Stimulated activated CD8-positive, alpha-beta memory T cell treated with anti-CD3 and anti-CD28 coated beads, Interleukin-12 subunit alpha, Interleukin-12 subunit beta, amount 100 ng/mL, for 24 hours (primary cell): Measurements from ENCODE around the gene FARS2.
"Not testable (repeated sequence)": the region's sequence is repeated elsewhere in the genome, so short reads cannot be mapped to it uniquely, and the experiment has no call there.

Experiments used
- DNase-seq: peaks from one replicate; pipeline ENCODE4 v3.0.0-alpha.2; 2020; ENCODE audit errors: extremely low read depth

FARS2 gene

DNA sequence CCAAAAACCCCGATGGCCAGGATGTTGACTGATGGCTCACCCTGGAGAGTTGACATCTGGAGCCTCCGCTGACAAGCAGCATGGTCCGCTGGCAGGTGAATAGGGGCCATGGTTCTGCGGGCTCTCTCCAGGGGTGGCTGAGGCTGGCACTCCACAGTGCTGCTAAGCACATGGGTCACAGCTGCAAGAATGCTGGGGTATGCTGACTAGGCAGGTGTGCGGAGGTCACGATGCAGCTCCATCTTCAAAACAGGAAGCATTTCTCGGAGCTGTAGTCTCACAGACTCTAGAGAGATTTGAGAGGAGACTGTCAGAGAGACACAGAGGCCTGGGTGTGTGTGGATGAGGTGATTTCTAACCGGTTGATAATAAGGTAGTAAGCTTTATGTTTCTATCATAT is 403.9 kb downstream of the FARS2 start:
- DNase-seq = no peak

DNA sequence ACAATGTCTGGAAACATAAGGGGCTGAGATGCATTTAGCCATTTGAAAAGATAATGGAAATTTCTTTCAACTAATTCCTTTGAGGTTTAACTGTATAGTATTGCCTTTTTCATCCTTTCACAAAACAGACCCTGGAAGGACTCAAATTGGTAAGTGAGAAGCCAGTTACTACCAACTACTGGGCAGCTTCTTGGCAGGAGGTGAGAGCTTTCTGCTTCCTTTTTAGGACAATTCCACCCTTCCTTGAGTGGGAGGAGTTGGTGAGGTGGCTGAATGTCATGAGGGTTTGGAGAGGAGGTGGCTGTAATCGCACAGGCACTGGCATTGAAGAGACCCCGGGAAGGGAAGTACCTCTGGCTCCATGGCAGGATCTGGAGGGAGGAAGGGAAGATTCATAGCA is 404.4 kb downstream of the FARS2 start:
- no peak for DNase-seq

DNA sequence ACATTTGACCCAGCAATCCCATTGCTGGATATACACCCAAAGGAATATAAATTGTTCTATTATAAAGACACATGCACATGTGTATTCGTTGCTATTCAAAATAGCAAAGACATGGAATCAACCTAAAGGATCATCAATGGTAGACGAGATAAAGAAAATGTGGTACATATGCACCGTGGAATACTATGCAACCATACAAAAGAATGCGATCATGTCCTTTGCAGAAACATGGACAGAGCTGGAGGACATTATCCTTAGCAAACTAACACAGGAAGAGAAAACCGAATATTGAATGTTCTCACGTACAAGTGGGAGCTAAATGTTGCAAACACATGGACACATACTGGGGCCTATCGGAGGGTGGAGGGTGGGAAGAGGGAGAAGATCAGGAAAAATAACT is 405.4 kb downstream of the FARS2 start:
- DNase-seq = no peak

DNA sequence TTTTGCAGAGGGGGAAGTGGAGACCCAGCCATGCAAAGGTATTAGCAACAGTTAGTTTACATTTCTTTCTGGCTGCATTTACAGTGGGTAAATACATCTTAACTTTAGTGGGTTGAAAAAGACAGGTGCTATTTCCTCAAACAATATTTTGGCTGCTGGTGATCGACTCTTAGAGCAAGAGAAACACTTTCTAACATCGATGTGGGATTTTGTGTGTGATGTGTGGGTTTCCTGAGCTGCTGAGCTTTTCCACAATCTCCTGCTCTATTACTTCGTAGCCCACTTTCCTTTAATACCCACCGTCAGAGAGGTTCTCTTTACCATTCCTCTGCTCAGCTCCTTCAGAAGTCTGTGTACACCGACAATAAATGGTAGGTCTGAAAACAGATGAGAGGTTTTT is 406.4 kb downstream of the FARS2 start:
- DNase-seq = no peak

DNA sequence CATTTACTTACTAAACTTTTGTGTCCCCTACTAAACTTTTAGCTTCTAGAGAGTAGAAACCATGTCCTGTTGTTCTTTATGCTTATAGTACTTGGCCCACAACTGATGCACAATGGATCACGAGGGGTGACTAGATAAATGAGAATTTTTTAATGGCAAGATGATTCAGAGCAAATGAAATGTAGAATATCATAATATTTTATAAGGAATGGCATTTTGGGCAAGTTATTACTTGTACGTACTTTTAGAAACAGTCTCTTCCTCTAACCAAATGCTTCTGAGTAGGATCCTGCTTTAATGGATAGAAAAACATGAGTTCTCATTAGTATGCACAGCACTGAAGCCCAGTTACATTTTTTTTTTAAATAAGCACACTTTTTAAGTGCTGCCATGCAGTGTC is 409.1 kb downstream of the FARS2 start:
- no peak for DNase-seq

DNA sequence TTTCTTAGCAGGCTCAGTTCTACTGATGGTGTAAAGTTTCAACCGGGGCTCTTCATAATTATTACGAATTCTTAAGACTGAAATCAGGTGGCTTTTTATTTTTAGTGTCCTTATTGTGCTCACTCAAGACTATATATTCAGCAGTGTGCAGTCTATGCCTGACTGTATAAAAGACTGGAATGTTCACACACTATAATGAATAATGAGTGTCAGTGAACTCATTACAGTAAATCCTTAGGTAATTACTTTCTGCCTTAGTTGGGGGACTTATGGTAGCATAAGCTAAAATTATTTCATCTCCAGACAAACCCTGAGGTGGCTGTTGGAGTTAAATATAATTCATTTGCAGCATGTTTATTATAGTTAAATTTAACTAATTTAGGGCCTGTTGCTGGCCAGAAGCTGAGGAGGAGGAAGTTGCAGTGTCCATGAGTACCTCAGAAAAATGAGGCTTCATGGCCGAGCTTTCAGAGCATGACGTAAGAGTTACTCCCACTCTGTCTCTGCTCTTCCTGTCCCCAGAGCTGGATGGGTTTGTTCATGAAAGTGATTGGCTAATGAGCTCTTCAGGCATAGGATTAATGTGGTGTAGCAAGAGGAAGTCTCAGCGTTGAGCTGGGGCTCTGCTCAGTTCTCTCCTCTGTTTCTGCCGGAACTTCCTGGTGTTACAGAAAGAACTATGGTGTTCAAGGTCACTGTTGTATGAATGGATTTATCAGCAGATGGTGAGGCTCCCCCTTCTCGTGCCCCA is 409.7 kb downstream of the FARS2 start:
- no peak for DNase-seq

DNA sequence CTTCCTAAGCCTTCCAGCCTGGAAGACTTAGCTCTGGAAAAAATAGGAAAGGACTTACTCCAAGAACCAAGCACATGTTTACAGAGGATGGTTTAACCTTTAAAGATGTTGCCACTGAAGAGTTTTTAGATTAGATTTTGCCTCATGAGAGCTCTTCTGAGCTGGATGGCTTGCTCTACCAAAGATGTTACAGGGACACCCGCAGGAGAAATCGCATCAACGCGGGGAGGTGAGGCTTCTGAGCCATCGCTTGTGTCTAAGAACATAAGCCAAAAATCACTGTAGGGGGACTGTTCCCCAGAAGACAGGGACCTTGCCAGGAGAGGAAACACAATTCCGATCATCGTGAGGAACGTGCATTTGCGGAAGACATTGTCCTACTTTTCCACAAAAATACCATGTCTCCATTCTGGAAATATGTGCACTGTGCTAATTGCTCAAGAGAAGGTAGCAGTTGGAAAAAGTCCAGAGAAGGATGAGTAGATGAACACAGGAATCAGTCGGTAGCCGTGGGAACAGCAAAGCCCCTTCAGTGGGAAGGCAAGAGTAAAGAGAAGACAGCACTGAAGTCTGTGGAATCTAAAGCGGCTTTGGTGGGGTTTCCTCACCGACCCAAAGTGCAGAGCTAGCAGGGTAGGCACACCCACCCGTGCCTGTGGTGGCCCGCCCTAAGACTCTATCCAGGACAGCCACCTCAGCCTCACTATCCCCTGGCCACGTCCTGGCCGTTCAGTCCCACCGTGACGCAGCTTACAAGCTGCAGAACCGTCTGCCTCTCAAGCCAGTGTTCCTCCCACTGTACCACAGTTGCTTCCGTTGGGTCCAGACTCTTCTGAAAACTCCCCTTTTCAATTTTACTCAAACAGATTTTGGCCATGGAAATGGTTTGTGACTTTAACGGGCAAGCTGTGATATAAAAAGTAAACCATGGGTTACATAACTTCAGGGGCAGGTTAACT is 410.6 kb downstream of the FARS2 start:
- no peak for DNase-seq

DNA sequence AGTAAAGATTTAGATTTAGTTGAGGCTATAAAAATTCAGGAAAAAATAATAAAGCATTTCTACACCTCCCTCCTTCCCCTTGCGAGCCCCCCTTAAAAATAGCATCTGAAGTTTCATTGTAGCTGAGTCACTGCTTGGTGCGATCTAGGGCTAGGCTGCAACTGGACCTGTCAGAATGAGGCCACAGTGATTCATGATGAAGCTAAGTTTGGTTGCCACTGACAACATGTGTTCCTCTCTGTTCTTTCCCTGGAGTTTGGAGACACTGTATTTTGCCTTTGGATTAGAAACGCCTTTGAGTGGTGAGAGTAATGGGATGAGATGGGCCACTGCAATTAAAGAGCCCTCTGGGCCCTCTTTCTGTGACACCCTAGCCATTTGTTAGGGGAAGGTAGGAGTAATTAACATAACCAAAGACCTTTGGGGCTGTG is 411.3 kb downstream of the FARS2 start:
- no peak for DNase-seq

DNA sequence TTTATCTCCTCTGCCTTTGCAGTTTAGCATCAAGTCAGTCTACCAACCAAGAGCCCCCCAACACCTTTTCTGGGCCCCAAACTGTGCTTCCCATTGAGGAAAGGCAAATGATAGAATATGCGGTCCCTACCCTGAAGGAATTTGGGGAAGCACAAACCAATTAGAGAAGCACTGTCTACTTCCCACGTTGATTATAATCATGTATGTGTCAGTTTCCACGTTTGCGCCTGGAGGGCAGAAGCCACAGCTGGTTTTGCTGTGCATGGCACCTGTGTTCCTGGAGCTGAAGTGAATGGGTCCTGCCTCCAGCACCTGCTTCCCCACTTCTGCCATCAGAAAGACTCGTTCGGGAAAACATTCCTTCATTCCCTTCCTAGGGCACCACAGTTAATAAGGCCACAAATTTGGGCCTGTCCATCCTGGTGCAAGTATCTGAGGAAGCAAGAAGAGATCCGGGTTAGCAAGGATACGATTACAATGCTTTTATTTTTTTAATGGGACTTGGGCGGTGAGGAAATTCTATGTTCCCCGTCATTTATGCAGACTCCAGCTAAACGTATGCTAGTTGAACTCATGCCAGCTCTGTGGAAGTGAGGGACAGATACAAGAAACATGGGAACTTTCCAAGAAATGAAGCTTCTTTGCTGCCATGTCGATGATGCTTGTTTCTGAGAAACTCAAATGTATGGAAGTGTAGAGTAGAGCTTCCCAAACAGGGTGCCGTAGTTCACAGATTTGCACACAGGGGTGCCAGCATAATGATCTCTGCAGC is 411.9 kb downstream of the FARS2 start:
- DNase-seq = no peak

DNA sequence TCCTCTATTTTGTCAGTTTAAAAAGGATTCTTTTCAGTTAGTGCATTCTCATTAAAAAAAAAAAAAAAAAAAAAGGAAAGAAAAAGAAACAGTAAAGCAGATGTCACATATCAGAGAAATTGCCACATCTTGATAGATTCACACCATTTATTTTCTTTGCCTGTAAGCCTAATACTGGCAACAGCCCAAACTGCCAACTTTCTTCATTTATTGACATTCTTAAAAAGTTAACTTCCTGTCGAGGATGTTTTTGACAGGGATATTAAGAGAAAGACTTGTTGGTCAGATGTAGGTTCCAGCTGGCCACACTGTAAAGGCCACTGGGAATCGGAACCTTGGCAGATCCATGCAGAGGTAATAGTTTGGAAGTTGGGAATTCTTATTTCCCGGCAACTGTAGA is 412.8 kb downstream of the FARS2 start:
- DNase-seq = no peak

DNA sequence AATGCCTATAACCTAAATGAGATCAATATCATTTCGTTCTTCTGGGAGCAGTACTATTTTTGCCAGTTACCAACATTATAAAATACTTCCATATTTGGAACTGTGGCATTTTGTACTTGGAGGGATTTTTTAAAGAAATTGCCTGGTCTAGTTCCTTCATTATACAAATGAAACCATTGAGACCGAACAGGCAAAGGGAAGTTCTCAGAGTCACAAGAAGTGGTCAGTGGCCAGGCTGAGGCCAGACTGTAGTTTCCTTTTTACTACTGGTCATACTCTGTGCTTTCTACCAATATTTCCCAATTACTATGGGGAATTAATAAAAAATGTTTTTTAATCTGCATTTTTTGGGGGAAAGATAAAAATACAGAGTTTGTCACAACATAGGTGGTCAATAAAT is 413.4 kb downstream of the FARS2 start:
- DNase-seq = no peak

DNA sequence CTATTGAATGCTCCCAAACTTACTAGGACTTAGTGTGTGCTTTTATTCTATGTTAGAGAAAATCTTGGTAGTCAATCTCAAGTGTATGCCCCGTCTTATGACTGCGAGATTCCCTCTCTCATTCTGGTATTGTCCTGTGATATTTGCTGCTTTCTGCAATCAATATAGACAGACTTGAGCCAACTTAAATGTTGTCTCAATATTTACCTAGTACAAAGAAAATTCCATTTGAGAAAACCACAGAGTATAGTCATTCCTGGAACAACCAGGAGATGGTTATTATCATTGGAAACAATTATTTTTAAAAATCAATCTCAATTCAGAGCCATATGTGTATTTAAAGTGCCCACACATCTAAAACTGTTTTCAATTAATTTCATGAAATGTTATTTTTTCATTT is 415.4 kb downstream of the FARS2 start:
- no peak for DNase-seq

DNA sequence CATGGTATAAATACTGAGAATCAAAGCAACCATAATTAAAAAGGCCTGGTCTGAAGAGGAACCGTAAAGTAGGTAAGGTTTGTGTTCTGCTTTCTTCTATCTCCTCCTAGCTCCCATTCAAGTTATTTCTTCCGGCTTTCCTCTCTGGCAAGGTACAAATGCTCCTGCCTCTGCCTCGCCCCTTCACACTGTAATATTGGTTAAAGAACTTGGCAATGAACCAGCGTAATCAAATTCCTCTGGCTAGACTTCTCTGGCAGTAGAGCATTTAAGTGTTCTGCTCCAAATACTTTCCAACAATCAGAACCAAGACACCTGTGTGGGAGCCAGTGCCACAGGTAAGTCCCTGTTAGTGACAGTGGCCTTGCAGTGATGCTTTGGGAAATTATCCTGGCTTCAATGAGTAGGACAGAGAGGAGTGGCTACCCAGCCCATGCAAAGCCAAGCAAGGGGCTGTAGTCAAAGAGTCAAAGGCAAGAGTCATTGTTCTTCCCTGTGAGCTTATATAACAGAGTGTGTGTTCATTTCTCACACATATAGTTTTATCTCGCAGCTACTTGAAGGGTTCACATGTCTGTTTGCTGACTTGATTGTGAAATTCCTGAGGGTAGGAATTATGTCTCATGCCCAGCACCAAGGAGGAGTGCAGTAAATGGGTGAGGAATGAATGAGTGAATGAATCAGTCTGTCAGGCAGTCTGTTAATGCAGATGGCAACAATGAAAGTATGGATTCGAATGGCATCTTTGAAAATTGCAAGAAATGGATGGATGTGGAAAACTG is 416.1 kb downstream of the FARS2 start:
- no peak for DNase-seq

DNA sequence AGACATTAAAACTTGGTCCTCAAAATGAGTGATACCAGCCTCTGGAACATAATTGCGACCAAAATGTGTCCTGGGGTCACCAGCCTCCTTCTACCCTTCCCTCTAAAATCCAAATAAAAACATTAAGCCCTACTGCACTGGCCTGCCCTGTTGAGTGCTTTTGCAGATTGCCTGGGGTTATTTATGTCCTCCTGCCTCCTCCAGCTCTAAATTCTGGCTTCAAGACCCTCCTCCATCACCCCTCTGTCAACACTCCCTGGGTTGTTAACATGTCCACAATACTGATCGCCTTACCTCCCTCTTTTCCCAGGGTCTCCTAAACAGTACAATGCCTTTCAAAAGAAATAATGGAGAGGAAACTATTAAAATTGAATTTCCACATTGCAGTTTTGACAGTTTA is 418.0 kb downstream of the FARS2 start:
- no peak for DNase-seq

DNA sequence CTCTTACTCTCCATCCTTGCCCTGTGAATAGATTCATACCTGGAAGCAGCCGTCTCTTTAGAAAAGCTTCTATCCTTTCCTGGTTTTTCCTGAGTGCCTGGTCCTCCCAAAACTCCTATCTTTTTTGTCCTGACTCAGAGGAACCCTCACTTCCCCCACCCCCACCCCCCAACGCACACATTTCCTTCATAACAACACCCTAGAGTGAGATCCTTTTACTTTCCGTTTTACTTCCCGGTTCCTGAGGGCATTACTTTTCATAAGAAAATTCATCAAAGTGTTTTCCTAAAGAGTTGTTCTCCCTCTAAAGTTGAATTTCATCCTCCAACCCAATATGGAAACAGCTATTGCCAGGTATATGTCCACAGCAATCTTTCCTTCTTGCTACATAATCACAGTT is 418.4 kb downstream of the FARS2 start:
- DNase-seq = no peak

DNA sequence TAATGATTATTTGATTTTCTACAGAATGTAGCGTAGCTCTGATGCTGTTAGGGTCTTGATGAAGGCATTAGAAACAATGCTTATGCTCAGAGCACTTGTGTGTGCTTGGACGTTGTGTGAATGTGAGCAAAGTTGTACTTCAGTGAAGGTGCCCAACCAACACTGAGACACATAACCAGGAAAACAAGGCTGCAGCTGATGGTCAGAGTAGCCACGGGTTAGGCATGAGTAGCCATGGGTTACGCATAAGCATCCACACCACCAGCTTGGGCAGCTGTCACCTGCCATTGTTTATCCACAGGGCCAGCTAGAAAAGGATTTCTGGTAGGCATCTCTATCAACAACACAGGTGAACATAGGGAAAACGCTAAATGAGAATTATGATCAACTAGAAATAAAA is 418.8 kb downstream of the FARS2 start:
- DNase-seq = no peak

DNA sequence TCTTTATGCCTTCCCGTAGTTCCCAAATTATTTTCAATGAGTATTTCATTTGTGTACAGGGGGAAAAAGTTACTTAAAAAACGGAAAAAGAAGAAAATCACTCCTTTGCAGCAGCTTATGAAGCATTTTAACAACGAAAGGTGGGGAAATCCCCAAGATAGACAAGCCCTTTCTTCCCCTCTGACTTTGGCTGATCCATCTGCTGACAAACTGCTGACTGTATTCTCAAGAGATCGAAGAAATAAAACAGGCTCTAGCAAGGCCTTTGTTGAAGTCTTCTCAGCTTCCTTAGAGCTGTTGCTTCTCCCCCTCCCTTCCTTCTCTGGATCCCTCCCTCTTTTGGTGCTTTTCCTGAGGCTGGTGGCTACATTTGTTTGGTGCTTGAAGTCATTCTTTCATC is 420.2 kb downstream of the FARS2 start:
- DNase-seq = no peak

DNA sequence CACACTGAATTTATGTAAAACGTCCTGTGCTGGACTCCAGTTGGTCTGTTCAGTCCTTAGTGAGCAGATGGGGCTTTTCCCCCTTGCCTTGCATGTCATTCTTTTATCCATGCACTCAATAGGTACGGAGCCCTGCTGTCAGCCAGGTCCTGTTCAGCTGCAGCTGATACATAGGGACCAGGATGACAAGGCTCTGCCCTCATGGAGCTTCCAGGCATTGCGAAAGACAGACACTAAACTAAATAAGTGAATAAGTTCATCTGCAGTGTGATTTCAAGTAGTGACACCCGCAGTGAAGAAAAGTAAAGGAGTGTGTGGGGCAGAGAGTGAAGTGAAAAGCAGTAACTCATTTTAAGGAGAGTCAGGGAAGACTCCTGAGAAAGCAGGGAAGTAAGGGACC is 421.2 kb downstream of the FARS2 start:
- DNase-seq = no peak

DNA sequence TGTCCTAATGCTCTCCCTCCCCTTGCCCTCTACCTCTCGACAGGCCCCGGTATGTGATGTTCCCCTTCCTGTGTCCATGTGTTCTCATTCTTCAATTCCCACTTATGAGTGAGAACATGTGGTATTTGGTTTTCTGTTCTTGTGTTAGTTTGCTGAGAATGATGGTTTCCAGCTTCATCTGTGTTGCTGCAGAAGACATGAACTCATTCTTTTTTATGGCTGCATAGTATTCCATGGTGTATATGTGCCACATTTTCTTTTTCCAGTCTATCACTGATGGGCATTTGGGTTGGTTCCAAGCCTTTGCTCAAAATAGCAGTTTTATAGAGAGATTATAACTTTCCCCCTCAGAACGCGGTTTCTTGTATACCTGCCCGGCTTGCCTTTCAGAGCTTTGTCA is 422.4 kb downstream of the FARS2 start:
- not testable (repeated sequence) for DNase-seq

DNA sequence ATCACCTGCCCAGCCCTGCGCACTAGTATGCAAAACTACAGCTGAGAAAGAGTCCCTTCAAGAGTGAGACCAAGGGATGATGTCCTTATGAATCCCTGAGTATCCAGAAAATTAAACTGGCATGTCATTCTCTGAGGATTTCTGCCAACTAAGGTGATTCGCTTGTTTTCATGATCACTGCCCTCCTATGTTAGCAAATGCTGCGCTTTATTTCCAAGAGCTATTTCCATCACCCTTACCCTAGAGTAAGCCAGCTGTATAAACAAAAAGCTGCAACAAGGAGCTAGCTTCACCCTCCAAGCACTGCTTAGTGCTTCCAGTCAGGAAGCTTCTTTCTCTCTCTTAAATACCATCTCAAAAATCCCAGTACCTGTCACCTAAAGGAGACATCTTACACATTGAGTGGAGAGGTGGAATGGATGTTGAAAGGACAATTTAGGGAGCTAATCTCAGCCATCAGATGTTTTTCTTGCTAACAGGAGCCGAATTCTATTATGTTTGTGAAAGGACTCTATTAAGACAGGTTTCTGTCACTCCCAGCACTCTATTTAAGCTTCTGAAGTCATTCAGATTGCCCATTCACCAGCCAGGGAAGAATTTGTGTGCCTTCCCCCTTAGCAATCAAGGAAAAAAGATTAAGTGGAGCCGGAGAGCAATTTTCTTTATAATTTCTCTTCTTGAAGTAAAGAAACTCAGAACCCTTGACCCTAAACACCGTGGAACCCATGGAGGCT is 423.2 kb downstream of the FARS2 start:
- no peak for DNase-seq
